K562 (cell line): ENCODE measurements around the gene ZNF816. TPM values are rescaled to one million over a fixed set of nuclear protein-coding genes. Genes with fewer than 3 reads are reported as not detected.

Source experiments
- ATAC-seq: fragments of 200-7000 bp; cut with Tn5 transposase; 3 replicates; pipeline ENCODE4 v1.9.1; 2020; ENCODE audit warnings: moderate library complexity
- BruUV-seq: library from RNA; stranded (reverse); fragments of 400-500 nt; replicated peaks from 2 replicates; lab custom pipeline; 2021; lab: Mats Ljungman, UMichigan
- CTCF ChIA-PET: fragments of 300-600 bp; formaldehyde crosslinking; extraction: SDS; loops from one replicate; lab custom pipeline; 2021; ENCODE audit warnings: low intra/inter-chr PET ratio; lab: Yijun Ruan, JAX
- POLR2A ChIA-PET: fragments of 300-600, 350-650 bp; sonication (Branson Sonifier 250); formaldehyde crosslinking; extraction: SDS; loops from one replicate; lab custom pipeline; 2021; ENCODE audit warnings: antibody characterized with exemption, inconsistent platforms; lab: Yijun Ruan, JAX
- DNase-seq, 4 experiments: peaks; one replicate each; pipeline versions ENCODE4 v3.0.0 to v3.0.0-alpha.2; 2011 to 2018; ENCODE audit warnings: low spot score in 3 of 4, mixed read lengths in 3 of 4; ENCODE audit errors: extremely low read depth in 1 of 4
- FAIRE-seq: peaks from 2 replicates; lab custom pipeline; 2011; peaks lifted over from hg19 to GRCh38; lab: Jason Lieb, UNC
- H2AFZ ChIP-seq: 2 replicates; pipeline ENCODE4 v1.6.0; 2011; ENCODE audit warnings: low read depth, low read length, control low read depth, inconsistent platforms
- H3K27ac ChIP-seq: fragments of 200-600 bp; 3 replicates; pipeline ENCODE4 v1.8.0; 2011; ENCODE audit warnings: low read depth, mild to moderate bottlenecking, control low read depth, inconsistent platforms, low read length, moderate library complexity, mixed read lengths; ENCODE audit errors: extremely low read depth
- H3K27me3 ChIP-seq, 2 experiments: fragments of 300-600 bp in 1 of 2; 2 replicates in 1 of 2; 3 replicates in 1 of 2; pipeline versions ENCODE4 v1.6.0 to v1.8.0; 2011; ENCODE audit warnings: inconsistent platforms in 2 of 2, low read length in 2 of 2, mild to moderate bottlenecking in 1 of 2, mixed read lengths in 1 of 2, moderate library complexity in 1 of 2; ENCODE audit not compliant: control insufficient read depth in 2 of 2, insufficient read depth in 2 of 2
- H3K36me3 ChIP-seq: fragments of 300-600 bp; 3 replicates; pipeline ENCODE4 v1.8.0; 2011; ENCODE audit warnings: mild to moderate bottlenecking, low read length, inconsistent platforms; ENCODE audit not compliant: control insufficient read depth, insufficient read depth
- H3K4me1 ChIP-seq, 2 experiments: fragments of 200-600 bp in 1 of 2; replicated peaks in 1 of 2; 2 replicates in 1 of 2; 3 replicates in 1 of 2; pipeline versions ENCODE4 v1.5.1 to v1.8.0; 2011; ENCODE audit warnings: inconsistent platforms in 2 of 2, low read length in 2 of 2, mild to moderate bottlenecking in 1 of 2, mixed read lengths in 1 of 2, moderate library complexity in 1 of 2; ENCODE audit not compliant: control insufficient read depth in 2 of 2, insufficient read depth in 2 of 2
- H3K4me2 ChIP-seq: 2 replicates; pipeline ENCODE4 v1.6.1; 2011; ENCODE audit warnings: low read length, control low read depth, inconsistent platforms, mixed read lengths; ENCODE audit not compliant: insufficient read depth
- H3K4me3 ChIP-seq: fragments of 200-600 bp; sonication (generic), shearing (Covaris generic); 2 replicates; pipeline ENCODE4 v1.5.1; 2016; ENCODE audit warnings: control low read depth, inconsistent platforms
- H3K79me2 ChIP-seq: fragments of 200-600 bp; 3 replicates; pipeline ENCODE4 v1.8.0; 2011; ENCODE audit warnings: low read length, inconsistent platforms; ENCODE audit not compliant: control insufficient read depth, insufficient read depth
- H3K9ac ChIP-seq, 2 experiments: 2 replicates each; pipeline versions ENCODE4 v1.6.0 to v1.6.1; 2011; ENCODE audit warnings: low read depth in 2 of 2, low read length in 2 of 2, control low read depth in 1 of 2, inconsistent platforms in 1 of 2, mild to moderate bottlenecking in 1 of 2, mixed read lengths in 1 of 2; ENCODE audit not compliant: insufficient read depth in 1 of 2
- H3K9me1 ChIP-seq: one replicate; pipeline ENCODE4 v1.6.0; 2011; ENCODE audit warnings: inconsistent platforms, mild to moderate bottlenecking, low read length, moderate library complexity; ENCODE audit not compliant: control insufficient read depth, insufficient read depth
- H3K9me3 ChIP-seq: replicated peaks from 2 replicates; pipeline ENCODE4 v1.5.1; 2011; ENCODE audit warnings: low read depth, low read length, inconsistent platforms; ENCODE audit not compliant: control insufficient read depth, insufficient read depth
- H4K20me1 ChIP-seq: replicated peaks from 2 replicates; pipeline ENCODE4 v1.6.1; 2011; ENCODE audit warnings: low read length, inconsistent platforms, mixed read lengths; ENCODE audit not compliant: control insufficient read depth, insufficient read depth
- CTBP1 ChIP-seq: fragments of 450-650 bp; IDR thresholded peaks from 2 replicates; pipeline ENCODE4 v1.6.1; 2016; ENCODE audit warnings: borderline replicate concordance
- ETV1 ChIP-seq: fragments of 450-650 bp; conservative IDR thresholded peaks from 2 replicates; pipeline ENCODE4 v1.6.1; 2016; ENCODE audit warnings: missing genetic modification characterization, control low read depth, low read depth, missing compliant biosample characterization
- ETV5 ChIP-seq: sonication (generic); formaldehyde crosslinking; IDR thresholded peaks from 2 replicates; pipeline ENCODE4 v1.4.0; 2020; ENCODE audit warnings: low read depth, mild to moderate bottlenecking, missing genetic modification reagents
- KLF10 ChIP-seq: fragments of 250-450 bp; sonication (Bioruptor Pico); IDR thresholded peaks from 2 replicates; pipeline ENCODE4 v1.6.1; 2021; ENCODE audit warnings: matching md5 sums
- NEUROD1 ChIP-seq: fragments of 150-350 bp; IDR thresholded peaks from 2 replicates; pipeline ENCODE4 v1.6.1; 2014; ENCODE audit warnings: borderline replicate concordance, low read length, low read depth; ENCODE audit not compliant: partially characterized antibody
- RB1 ChIP-seq: fragments of 450-650 bp; IDR thresholded peaks from 2 replicates; pipeline ENCODE4 v1.6.1; 2017; ENCODE audit warnings: low read depth, mild to moderate bottlenecking
- RUNX1 ChIP-seq: sonication (generic); IDR thresholded peaks from 2 replicates; pipeline ENCODE4 v1.6.1; 2016; ENCODE audit warnings: antibody characterized with exemption, low read depth
- SMAD2 ChIP-seq: fragments of 150-350 bp; IDR thresholded peaks from 2 replicates; pipeline ENCODE4 v1.6.1; 2014; ENCODE audit warnings: low read depth, mild to moderate bottlenecking, low read length
- ZBTB8A ChIP-seq: fragments of 450-650 bp; IDR thresholded peaks from 2 replicates; pipeline ENCODE4 v1.6.1; 2018; ENCODE audit warnings: mild to moderate bottlenecking, moderate library complexity; ENCODE audit not compliant: partially characterized antibody
- ZNF217 ChIP-seq: sonication (generic); formaldehyde crosslinking; IDR thresholded peaks from 2 replicates; pipeline ENCODE4 v1.8.0; 2022; ENCODE audit warnings: mild to moderate bottlenecking, missing genetic modification reagents
- ZNF316 ChIP-seq: fragments of 450-650 bp; IDR thresholded peaks from 2 replicates; pipeline ENCODE4 v1.6.1; 2016
- ZNF507 ChIP-seq: conservative IDR thresholded peaks from 2 replicates; pipeline ENCODE4 v1.6.1; 2017; ENCODE audit warnings: missing genetic modification characterization, missing compliant biosample characterization
- WGBS: fragments of 100-300 bp; shearing (Covaris generic); methylation state at CpG from one replicate; pipeline ENCODE4 v1.1.6; 2016; ENCODE audit warnings: low coverage, mixed read lengths; ENCODE audit not compliant: insufficient coverage; ENCODE audit errors: missing lambda C conversion rate; 5-methylcytosine and 5-hydroxymethylcytosine counted together
- in situ Hi-C: fragments of 300-500 bp; cut with MboI; formaldehyde crosslinking; loops from 4 replicates; pipeline ENCODE4 v1.15.0; 2018; ENCODE audit warnings: inconsistent platforms, mixed read lengths
- intact Hi-C: fragments of 100-400 bp; cut with micrococcal nuclease; formaldehyde crosslinking; loops from 2 replicates; pipeline ENCODE4 v1.14.2; 2022
- polyA plus RNA-seq, 8 experiments: library from polyadenylated mRNA; depleted of rRNA in 4 of 8; stranded (reverse) in 5 of 8; unstranded in 3 of 8; fragments of >200 nt; fragmentation: Nextera tagmentation in 2 of 8; fragmentation: Illumina TruSeq in 1 of 8; extraction: Ambion mirVana in 2 of 8; extraction: Trizol in 1 of 8; gene quantifications; 2 replicates each; pipeline versions ENCODE4 v1.2.1 to v1.2.3, GENCODE V29; 2011 to 2014; ENCODE audit warnings: inconsistent platforms in 1 of 8, missing spikeins in 1 of 8
- total RNA-seq, 7 experiments: library from RNA; depleted of rRNA in 6 of 7; stranded (reverse); fragments of >200 nt in 6 of 7; fragmentation: Illumina TruSeq in 2 of 7; extraction: Trizol in 2 of 7; gene quantifications; 2 replicates each; pipeline versions ENCODE4 v1.2.1 to v1.2.3, GENCODE V29; 2011 to 2021; ENCODE audit warnings: low replicate concordance in 1 of 7
- TF ChIP-seq, protein P1 (sequence below): fragments of 450-650 bp; formaldehyde crosslinking; IDR thresholded peaks from 2 replicates; pipeline ENCODE4 v1.4.0; 2022; ENCODE audit warnings: missing genetic modification characterization
- TF ChIP-seq, protein P2 (sequence below): fragments of 250-450 bp; sonication (Bioruptor Pico); IDR thresholded peaks from 2 replicates; pipeline ENCODE4 v1.4.0; 2020; ENCODE audit warnings: mild to moderate bottlenecking, moderate library complexity
- TF ChIP-seq, protein P3 (sequence below): sonication (generic); formaldehyde crosslinking; IDR thresholded peaks from 2 replicates; pipeline ENCODE4 v1.8.1; 2022; ENCODE audit warnings: missing genetic modification reagents

ZNF816 gene
- total and polyA plus RNA-seq, 9 of the 15 experiments (the other 6 are each of a cell fraction or from before 2014, with no cell fraction given): 8.6 to 23.4 (median 13.0) TPM

DNA sequence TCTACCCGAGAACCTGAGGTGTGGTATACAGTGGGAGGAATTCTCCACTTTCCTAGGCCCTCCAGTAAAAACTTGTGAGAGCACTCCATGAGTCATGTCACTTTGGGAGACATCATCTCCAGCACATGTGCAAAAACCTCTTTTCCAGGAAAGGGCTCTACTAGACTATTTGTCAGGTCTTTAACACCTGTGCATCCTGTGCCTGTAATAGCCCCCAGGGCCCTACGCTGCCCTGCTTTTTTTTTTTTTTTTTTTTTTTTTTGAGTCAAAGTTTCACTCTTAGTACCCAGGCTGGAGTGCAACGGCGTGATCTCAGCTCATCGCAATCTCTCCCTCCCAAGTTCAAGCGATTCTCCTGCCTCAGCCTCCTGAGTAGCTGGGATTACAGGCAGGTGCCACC, 49.3 kb upstream of the ZNF816 start:
- BruUV-seq: no TSS peak
- CTCF ChIA-PET: no interaction called here
- WGBS: 0% methylated on average over 1 of the region's 6 CpGs

More for the DNA sequence above, 49.3 kb upstream of the ZNF816 start:
- FAIRE-seq (no peak), DNase-seq (no peak), ATAC-seq (no peak)
- no peaks in the 10 kb centered on the region for H4K20me1 ChIP-seq
- POLR2A ChIA-PET: no interaction called here
- no peak for TF ChIP-seq KLF10 (CRISPR knock-in tag)
- TF ChIP-seq RB1: no peak
- TF ChIP-seq, protein P1, sequence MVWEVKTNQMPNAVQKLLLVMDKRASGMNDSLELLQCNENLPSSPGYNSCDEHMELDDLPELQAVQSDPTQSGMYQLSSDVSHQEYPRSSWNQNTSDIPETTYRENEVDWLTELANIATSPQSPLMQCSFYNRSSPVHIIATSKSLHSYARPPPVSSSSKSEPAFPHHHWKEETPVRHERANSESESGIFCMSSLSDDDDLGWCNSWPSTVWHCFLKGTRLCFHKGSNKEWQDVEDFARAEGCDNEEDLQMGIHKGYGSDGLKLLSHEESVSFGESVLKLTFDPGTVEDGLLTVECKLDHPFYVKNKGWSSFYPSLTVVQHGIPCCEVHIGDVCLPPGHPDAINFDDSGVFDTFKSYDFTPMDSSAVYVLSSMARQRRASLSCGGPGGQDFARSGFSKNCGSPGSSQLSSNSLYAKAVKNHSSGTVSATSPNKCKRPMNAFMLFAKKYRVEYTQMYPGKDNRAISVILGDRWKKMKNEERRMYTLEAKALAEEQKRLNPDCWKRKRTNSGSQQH (CRISPR knock-in tag): no peak
- no peak for TF ChIP-seq SMAD2
- no peak for TF ChIP-seq ETV5 (CRISPR knock-in tag)
- no peak for TF ChIP-seq RUNX1
- TF ChIP-seq, protein P2, sequence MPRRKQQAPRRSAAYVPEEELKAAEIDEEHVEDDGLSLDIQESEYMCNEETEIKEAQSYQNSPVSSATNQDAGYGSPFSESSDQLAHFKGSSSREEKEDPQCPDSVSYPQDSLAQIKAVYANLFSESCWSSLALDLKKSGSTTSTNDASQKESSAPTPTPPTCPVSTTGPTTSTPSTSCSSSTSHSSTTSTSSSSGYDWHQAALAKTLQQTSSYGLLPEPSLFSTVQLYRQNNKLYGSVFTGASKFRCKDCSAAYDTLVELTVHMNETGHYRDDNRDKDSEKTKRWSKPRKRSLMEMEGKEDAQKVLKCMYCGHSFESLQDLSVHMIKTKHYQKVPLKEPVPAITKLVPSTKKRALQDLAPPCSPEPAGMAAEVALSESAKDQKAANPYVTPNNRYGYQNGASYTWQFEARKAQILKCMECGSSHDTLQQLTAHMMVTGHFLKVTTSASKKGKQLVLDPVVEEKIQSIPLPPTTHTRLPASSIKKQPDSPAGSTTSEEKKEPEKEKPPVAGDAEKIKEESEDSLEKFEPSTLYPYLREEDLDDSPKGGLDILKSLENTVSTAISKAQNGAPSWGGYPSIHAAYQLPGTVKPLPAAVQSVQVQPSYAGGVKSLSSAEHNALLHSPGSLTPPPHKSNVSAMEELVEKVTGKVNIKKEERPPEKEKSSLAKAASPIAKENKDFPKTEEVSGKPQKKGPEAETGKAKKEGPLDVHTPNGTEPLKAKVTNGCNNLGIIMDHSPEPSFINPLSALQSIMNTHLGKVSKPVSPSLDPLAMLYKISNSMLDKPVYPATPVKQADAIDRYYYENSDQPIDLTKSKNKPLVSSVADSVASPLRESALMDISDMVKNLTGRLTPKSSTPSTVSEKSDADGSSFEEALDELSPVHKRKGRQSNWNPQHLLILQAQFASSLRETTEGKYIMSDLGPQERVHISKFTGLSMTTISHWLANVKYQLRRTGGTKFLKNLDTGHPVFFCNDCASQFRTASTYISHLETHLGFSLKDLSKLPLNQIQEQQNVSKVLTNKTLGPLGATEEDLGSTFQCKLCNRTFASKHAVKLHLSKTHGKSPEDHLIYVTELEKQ (CRISPR knock-in tag): no peak
- no peak for TF ChIP-seq ZBTB8A
- no peak for TF ChIP-seq ZNF316
- no peak for TF ChIP-seq NEUROD1
- no peak for TF ChIP-seq ETV1
- TF ChIP-seq, protein P3, sequence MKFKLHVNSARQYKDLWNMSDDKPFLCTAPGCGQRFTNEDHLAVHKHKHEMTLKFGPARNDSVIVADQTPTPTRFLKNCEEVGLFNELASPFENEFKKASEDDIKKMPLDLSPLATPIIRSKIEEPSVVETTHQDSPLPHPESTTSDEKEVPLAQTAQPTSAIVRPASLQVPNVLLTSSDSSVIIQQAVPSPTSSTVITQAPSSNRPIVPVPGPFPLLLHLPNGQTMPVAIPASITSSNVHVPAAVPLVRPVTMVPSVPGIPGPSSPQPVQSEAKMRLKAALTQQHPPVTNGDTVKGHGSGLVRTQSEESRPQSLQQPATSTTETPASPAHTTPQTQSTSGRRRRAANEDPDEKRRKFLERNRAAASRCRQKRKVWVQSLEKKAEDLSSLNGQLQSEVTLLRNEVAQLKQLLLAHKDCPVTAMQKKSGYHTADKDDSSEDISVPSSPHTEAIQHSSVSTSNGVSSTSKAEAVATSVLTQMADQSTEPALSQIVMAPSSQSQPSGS (CRISPR knock-in tag): no peak
- TF ChIP-seq ZNF217 (CRISPR knock-in tag): no peak
- no peak for TF ChIP-seq CTBP1
- no peak for TF ChIP-seq ZNF507 (tag)
- no peak overlapping the region for H3K4me3 ChIP-seq
- no peaks in the 10 kb centered on the region for H3K79me2 ChIP-seq
- no peaks in the 10 kb centered on the region for H3K36me3 ChIP-seq
- peaks cover 22 to 36% of the 10 kb centered on the region in 2 experiments; a peak in 4 of 5 replicates for H3K27me3 ChIP-seq
- no peaks in the 10 kb centered on the region for H3K9me1 ChIP-seq
- H3K9me3 ChIP-seq: no peaks in the 10 kb centered on the region; the same call in 1 of the 2 replicates
- peaks cover 3 to 5% of the 10 kb centered on the region in 2 experiments; a peak in 3 of 5 replicates for H3K4me1 ChIP-seq
- no peak overlapping the region for H3K9ac ChIP-seq
- intact Hi-C loops (no loop called here), in situ Hi-C loops (no loop called here)
- no peak overlapping the region for H3K4me2 ChIP-seq
- H3K27ac ChIP-seq: no peak overlapping the region
- no peak overlapping the region for H2AFZ ChIP-seq
